HG03354 (cell line): Measurements from ENCODE around the gene ATP5MK.
A peak's percentile ranks its signal among the peaks of the same experiment; 100 is the strongest.
"Not testable (repeated sequence)": the region's sequence is repeated elsewhere in the genome, so short reads cannot be mapped to it uniquely, and the experiment has no call there.

Experiments
- ATAC-seq: cut with Tn5 transposase; IDR thresholded peaks from one replicate; pipeline ENCODE4 v1.9.1; 2021; ENCODE audit warnings: mild to moderate bottlenecking; ENCODE audit not compliant: unreplicated experiment, poor library complexity, severe bottlenecking

The ATP5MK gene

GRCh38 chr10:103396067-103396788 lies at the start of gene ATP5MK, which contains the start of gene PDCD11:
Gene ATP5MK (minus strand): TSS chr10:103396475. CDS start chr10:103392457, 4,018 bp downstream.
Gene PDCD11 (plus strand): TSS chr10:103396626. CDS start chr10:103398427, 1,801 bp downstream.
- peak; percentile 99 for ATAC-seq

GRCh38 chr10:103445366-103445765 lies 49.1 kb upstream of the ATP5MK start:
- ATAC-seq: no peak

- no peak for ATAC-seq
These were observed 48.2 kb upstream of the ATP5MK start for GRCh38 chr10:103444478-103444877.

GRCh38 chr10:103443475-103444185 lies 47.4 kb upstream of the ATP5MK start:
- ATAC-seq: no peak

- no peak for ATAC-seq
These were observed 45.8 kb upstream of the ATP5MK start for GRCh38 chr10:103442031-103442461.

- ATAC-seq: no peak
These were observed 45.3 kb upstream of the ATP5MK start for GRCh38 chr10:103441611-103442010.

- ATAC-seq: no peak
These were observed 44.9 kb upstream of the ATP5MK start for GRCh38 chr10:103441206-103441605.

GRCh38 chr10:103440416-103440815 lies 44.1 kb upstream of the ATP5MK start:
- no peak for ATAC-seq

- no peak for ATAC-seq
These were observed 43.5 kb upstream of the ATP5MK start for GRCh38 chr10:103439776-103440175.

- ATAC-seq: no peak
These were observed 37.6 kb upstream of the ATP5MK start for GRCh38 chr10:103433858-103434257.

- ATAC-seq: no peak
These were observed 35.6 kb upstream of the ATP5MK start for GRCh38 chr10:103431902-103432301.

- no peak for ATAC-seq
These were observed 33.4 kb upstream of the ATP5MK start for GRCh38 chr10:103429647-103430046.

- ATAC-seq: no peak
These were observed 32.8 kb upstream of the ATP5MK start for GRCh38 chr10:103428989-103429643.

- no peak for ATAC-seq
These were observed 31.6 kb upstream of the ATP5MK start for GRCh38 chr10:103427866-103428265.

- ATAC-seq: no peak
These were observed 27.5 kb upstream of the ATP5MK start for GRCh38 chr10:103423748-103424147.

GRCh38 chr10:103419101-103419500 lies 22.8 kb upstream of the ATP5MK start:
- no peak for ATAC-seq

GRCh38 chr10:103417601-103418000 lies 21.3 kb upstream of the ATP5MK start:
- no peak for ATAC-seq

- ATAC-seq: not testable (repeated sequence)
These were observed 20.8 kb upstream of the ATP5MK start for GRCh38 chr10:103417148-103417469.

- ATAC-seq: no peak
These were observed 20.3 kb upstream of the ATP5MK start for GRCh38 chr10:103416436-103417147.

- no peak for ATAC-seq
These were observed 19.3 kb upstream of the ATP5MK start for GRCh38 chr10:103415581-103415980.
